Keratinocyte (primary cell): ENCODE measurements around the gene STK32C. TPM values are rescaled to one million over a fixed set of nuclear protein-coding genes. Genes with fewer than 3 reads are reported as not detected.

Source experiments
- DNase-seq: peaks from one replicate; pipeline ENCODE4 v3.0.0-alpha.2; 2011; ENCODE audit warnings: low read depth, missing footprints, low spot score
- FAIRE-seq: peaks from 2 replicates; lab custom pipeline; 2011; peaks lifted over from hg19 to GRCh38; lab: Jason Lieb, UNC
- H2AFZ ChIP-seq: 2 replicates; pipeline ENCODE4 v1.6.0; 2012; ENCODE audit warnings: low read length, control low read depth, inconsistent platforms; ENCODE audit not compliant: control insufficient read depth
- H3K27ac ChIP-seq: 2 replicates; pipeline ENCODE4 v1.5.1; 2011; ENCODE audit warnings: low read length; ENCODE audit not compliant: control insufficient read depth, insufficient read depth
- H3K27me3 ChIP-seq: 3 replicates; pipeline ENCODE4 v1.6.0; 2011; ENCODE audit warnings: low read length; ENCODE audit not compliant: control insufficient read depth, insufficient read depth; ENCODE audit errors: extremely low read depth
- H3K36me3 ChIP-seq, 2 experiments: 2 replicates in 1 of 2; 3 replicates in 1 of 2; pipeline ENCODE4 v1.5.1; 2011; ENCODE audit warnings: low read length in 2 of 2, mild to moderate bottlenecking in 1 of 2; ENCODE audit not compliant: control insufficient read depth in 2 of 2, insufficient read depth in 2 of 2; ENCODE audit errors: extremely low read depth in 1 of 2
- H3K4me1 ChIP-seq: 3 replicates; pipeline ENCODE4 v1.5.1; 2011; ENCODE audit warnings: low read length; ENCODE audit not compliant: control insufficient read depth, insufficient read depth; ENCODE audit errors: extremely low read depth
- H3K4me2 ChIP-seq: 3 replicates; pipeline ENCODE4 v1.6.0; 2011; ENCODE audit warnings: low read depth, low read length; ENCODE audit not compliant: control insufficient read depth, insufficient read depth; ENCODE audit errors: extremely low read depth
- H3K4me3 ChIP-seq, 3 experiments: fragments of 200-600 bp in 1 of 3; sonication (generic) in 1 of 3; 2 replicates in 2 of 3; 3 replicates in 1 of 3; pipeline ENCODE4 v1.5.1; 2011 to 2016; ENCODE audit warnings: low read length in 3 of 3, mild to moderate bottlenecking in 3 of 3, control low read depth in 2 of 3, inconsistent platforms in 1 of 3, low read depth in 1 of 3, mixed read lengths in 1 of 3, mixed run types in 1 of 3, moderate library complexity in 1 of 3; ENCODE audit not compliant: control insufficient read depth in 2 of 3, insufficient read depth in 2 of 3; ENCODE audit errors: extremely low read depth in 1 of 3
- H3K79me2 ChIP-seq: 2 replicates; pipeline ENCODE4 v1.6.0; 2012; ENCODE audit warnings: low read length; ENCODE audit not compliant: control insufficient read depth, insufficient read depth
- H3K9ac ChIP-seq: 3 replicates; pipeline ENCODE4 v1.6.0; 2011; ENCODE audit warnings: low read length; ENCODE audit not compliant: control insufficient read depth, insufficient read depth; ENCODE audit errors: extremely low read depth
- H3K9me1 ChIP-seq: 3 replicates; pipeline ENCODE4 v1.6.0; 2011; ENCODE audit warnings: low read length; ENCODE audit not compliant: control insufficient read depth, insufficient read depth; ENCODE audit errors: extremely low read depth
- H3K9me3 ChIP-seq: 2 replicates; pipeline ENCODE4 v1.5.1; 2012; ENCODE audit warnings: low read depth, low read length; ENCODE audit not compliant: control insufficient read depth
- H4K20me1 ChIP-seq: 3 replicates; pipeline ENCODE4 v1.6.0; 2011; ENCODE audit warnings: low read length; ENCODE audit not compliant: control insufficient read depth, insufficient read depth; ENCODE audit errors: extremely low read depth
- CTCF ChIP-seq, 3 experiments: IDR thresholded peaks in 1 of 3; conservative IDR thresholded peaks in 1 of 3; optimal IDR thresholded peaks in 1 of 3; 2 replicates in 2 of 3; 3 replicates in 1 of 3; pipeline versions ENCODE3 to v1.5.1; 2011; ENCODE audit warnings: low read length in 3 of 3, mild to moderate bottlenecking in 3 of 3, moderate library complexity in 2 of 3, control low read depth in 1 of 3, inconsistent platforms in 1 of 3; ENCODE audit not compliant: insufficient read depth in 2 of 3; ENCODE audit errors: extremely low read depth in 1 of 3
- EZH2 ChIP-seq: IDR thresholded peaks from one replicate; pipeline ENCODE4 v1.6.1; 2012; ENCODE audit warnings: inconsistent platforms, mild to moderate bottlenecking, low read length, moderate library complexity
- dilution Hi-C: fragments of 300-500 bp; cut with MboI; formaldehyde crosslinking; loops from one replicate; pipeline ENCODE4 v1.7.0; 2020; ENCODE audit warnings: low sequenced_read_pairs; ENCODE audit not compliant: extremely low pct_ligation_motif_present
- polyA plus RNA-seq, 5 experiments: library from polyadenylated mRNA; depleted of rRNA in 3 of 5; stranded (reverse) in 3 of 5; stranded (forward) in 1 of 5; unstranded in 1 of 5; fragments of >200 nt; gene quantifications; 1 replicate in 1 of 5; 2 replicates in 3 of 5; 3 replicates in 1 of 5; pipeline versions ENCODE4 v1.2.1 to v1.2.3, GENCODE V29; 2011 to 2012; ENCODE audit warnings: missing spikeins in 2 of 5, low read depth in 1 of 5, low replicate concordance in 1 of 5

The STK32C gene
- polyA plus RNA-seq, 1 donor (not counting 4 experiments of a cell fraction or from before 2014, with no cell fraction given) = 4.1 TPM

- dilution Hi-C loops = no loop called here
- DNase-seq (no peak), FAIRE-seq (no peak)
- no peaks in the 10 kb centered on the region for H3K79me2 ChIP-seq
- peaks cover 9% of the 10 kb centered on the region for H3K27me3 ChIP-seq
- H3K9me3 ChIP-seq = no peaks in the 10 kb centered on the region
- TF ChIP-seq EZH2 (no peak), CTCF (optimal IDR thresholded peaks at IDR 0.05 in 1 of 3, IDR thresholded peaks at IDR 0.05 in 1 of 3, conservative IDR thresholded peaks at IDR 0.05 in 1 of 3; ENCODE audit: extremely low read depth in 1 of 3, insufficient read depth in 2 of 3, low read length in 3 of 3) (no peak)
- no peak overlapping the region for H3K4me3 ChIP-seq
- H3K36me3 ChIP-seq = no peaks in the 10 kb centered on the region
- no peak overlapping the region for H3K9ac ChIP-seq
- H2AFZ ChIP-seq = no peak overlapping the region
- H3K9me1 ChIP-seq = no peaks in the 10 kb centered on the region
- no peak overlapping the region for H3K27ac ChIP-seq
- no peaks in the 10 kb centered on the region for H4K20me1 ChIP-seq
- H3K4me1 ChIP-seq = no peaks in the 10 kb centered on the region
- no peak overlapping the region for H3K4me2 ChIP-seq
Measured at GRCh38 chr10:132165416-132165980, 142.3 kb downstream of the STK32C start.

- H3K27me3 ChIP-seq = peaks cover 6% of the 10 kb centered on the region
- no peaks in the 10 kb centered on the region for H4K20me1 ChIP-seq
- H2AFZ ChIP-seq = no peak overlapping the region
- no peak overlapping the region for H3K9ac ChIP-seq
- H3K79me2 ChIP-seq = no peaks in the 10 kb centered on the region
- H3K4me3 ChIP-seq = no peak overlapping the region
- TF ChIP-seq EZH2 (no peak), CTCF (optimal IDR thresholded peaks at IDR 0.05 in 1 of 3, IDR thresholded peaks at IDR 0.05 in 1 of 3, conservative IDR thresholded peaks at IDR 0.05 in 1 of 3; ENCODE audit: extremely low read depth in 1 of 3, insufficient read depth in 2 of 3, low read length in 3 of 3) (no peak)
- no peak overlapping the region for H3K27ac ChIP-seq
- no peaks in the 10 kb centered on the region for H3K36me3 ChIP-seq
- no peak for DNase-seq
- FAIRE-seq = no peak
- H3K4me1 ChIP-seq = no peaks in the 10 kb centered on the region
- dilution Hi-C loops = no loop called here
- H3K4me2 ChIP-seq = no peak overlapping the region
- H3K9me3 ChIP-seq = no peaks in the 10 kb centered on the region
- no peaks in the 10 kb centered on the region for H3K9me1 ChIP-seq
Measured at GRCh38 chr10:132164761-132165278, 142.9 kb downstream of the STK32C start.
